K562 (cell line): ENCODE results near the gene PDGFC. TPM values are rescaled to one million over a fixed set of nuclear protein-coding genes. Genes with fewer than 3 reads are reported as not detected.

Experiments used
- ATAC-seq: fragments of 200-7000 bp; cut with Tn5 transposase; 3 replicates; pipeline ENCODE4 v1.9.1; 2020; ENCODE audit warnings: moderate library complexity
- BruUV-seq: library from RNA; stranded (reverse); fragments of 400-500 nt; replicated peaks from 2 replicates; lab custom pipeline; 2021; lab: Mats Ljungman, UMichigan
- CTCF ChIA-PET: fragments of 300-600 bp; formaldehyde crosslinking; extraction: SDS; loops from one replicate; lab custom pipeline; 2021; ENCODE audit warnings: low intra/inter-chr PET ratio; lab: Yijun Ruan, JAX
- POLR2A ChIA-PET: fragments of 300-600, 350-650 bp; sonication (Branson Sonifier 250); formaldehyde crosslinking; extraction: SDS; loops from one replicate; lab custom pipeline; 2021; ENCODE audit warnings: antibody characterized with exemption, inconsistent platforms; lab: Yijun Ruan, JAX
- DNase-seq, 4 experiments: peaks; one replicate each; pipeline versions ENCODE4 v3.0.0 to v3.0.0-alpha.2; 2011 to 2018; ENCODE audit warnings: low spot score in 3 of 4, mixed read lengths in 3 of 4; ENCODE audit errors: extremely low read depth in 1 of 4
- FAIRE-seq: peaks from 2 replicates; lab custom pipeline; 2011; peaks lifted over from hg19 to GRCh38; lab: Jason Lieb, UNC
- H2AFZ ChIP-seq: 2 replicates; pipeline ENCODE4 v1.6.0; 2011; ENCODE audit warnings: low read depth, low read length, control low read depth, inconsistent platforms
- H3K27ac ChIP-seq: fragments of 200-600 bp; 3 replicates; pipeline ENCODE4 v1.8.0; 2011; ENCODE audit warnings: low read depth, mild to moderate bottlenecking, control low read depth, inconsistent platforms, low read length, moderate library complexity, mixed read lengths; ENCODE audit errors: extremely low read depth
- H3K27me3 ChIP-seq, 2 experiments: fragments of 300-600 bp in 1 of 2; 2 replicates in 1 of 2; 3 replicates in 1 of 2; pipeline versions ENCODE4 v1.6.0 to v1.8.0; 2011; ENCODE audit warnings: inconsistent platforms in 2 of 2, low read length in 2 of 2, mild to moderate bottlenecking in 1 of 2, mixed read lengths in 1 of 2, moderate library complexity in 1 of 2; ENCODE audit not compliant: control insufficient read depth in 2 of 2, insufficient read depth in 2 of 2
- H3K36me3 ChIP-seq: fragments of 300-600 bp; 3 replicates; pipeline ENCODE4 v1.8.0; 2011; ENCODE audit warnings: mild to moderate bottlenecking, low read length, inconsistent platforms; ENCODE audit not compliant: control insufficient read depth, insufficient read depth
- H3K4me1 ChIP-seq, 2 experiments: fragments of 200-600 bp in 1 of 2; replicated peaks in 1 of 2; 2 replicates in 1 of 2; 3 replicates in 1 of 2; pipeline versions ENCODE4 v1.5.1 to v1.8.0; 2011; ENCODE audit warnings: inconsistent platforms in 2 of 2, low read length in 2 of 2, mild to moderate bottlenecking in 1 of 2, mixed read lengths in 1 of 2, moderate library complexity in 1 of 2; ENCODE audit not compliant: control insufficient read depth in 2 of 2, insufficient read depth in 2 of 2
- H3K4me2 ChIP-seq: 2 replicates; pipeline ENCODE4 v1.6.1; 2011; ENCODE audit warnings: low read length, control low read depth, inconsistent platforms, mixed read lengths; ENCODE audit not compliant: insufficient read depth
- H3K4me3 ChIP-seq: fragments of 200-600 bp; sonication (generic), shearing (Covaris generic); 2 replicates; pipeline ENCODE4 v1.5.1; 2016; ENCODE audit warnings: control low read depth, inconsistent platforms
- H3K79me2 ChIP-seq: fragments of 200-600 bp; 3 replicates; pipeline ENCODE4 v1.8.0; 2011; ENCODE audit warnings: low read length, inconsistent platforms; ENCODE audit not compliant: control insufficient read depth, insufficient read depth
- H3K9ac ChIP-seq, 2 experiments: 2 replicates each; pipeline versions ENCODE4 v1.6.0 to v1.6.1; 2011; ENCODE audit warnings: low read depth in 2 of 2, low read length in 2 of 2, control low read depth in 1 of 2, inconsistent platforms in 1 of 2, mild to moderate bottlenecking in 1 of 2, mixed read lengths in 1 of 2; ENCODE audit not compliant: insufficient read depth in 1 of 2
- H3K9me1 ChIP-seq: one replicate; pipeline ENCODE4 v1.6.0; 2011; ENCODE audit warnings: inconsistent platforms, mild to moderate bottlenecking, low read length, moderate library complexity; ENCODE audit not compliant: control insufficient read depth, insufficient read depth
- H3K9me3 ChIP-seq: replicated peaks from 2 replicates; pipeline ENCODE4 v1.5.1; 2011; ENCODE audit warnings: low read depth, low read length, inconsistent platforms; ENCODE audit not compliant: control insufficient read depth, insufficient read depth
- H4K20me1 ChIP-seq: replicated peaks from 2 replicates; pipeline ENCODE4 v1.6.1; 2011; ENCODE audit warnings: low read length, inconsistent platforms, mixed read lengths; ENCODE audit not compliant: control insufficient read depth, insufficient read depth
- FOS ChIP-seq: IDR thresholded peaks from 3 replicates; pipeline ENCODE4 v1.6.1; 2011; ENCODE audit not compliant: insufficient read length; ENCODE audit errors: extremely low read depth
- KAT7 ChIP-seq: sonication (generic); formaldehyde crosslinking; IDR thresholded peaks from 2 replicates; pipeline ENCODE4 v1.8.0; 2022; ENCODE audit warnings: missing genetic modification reagents, mild to moderate bottlenecking, borderline replicate concordance
- STAT5B ChIP-seq: fragments of 250-450 bp; sonication (Bioruptor Pico); IDR thresholded peaks from 2 replicates; pipeline ENCODE4 v1.8.0; 2021; ENCODE audit warnings: mild to moderate bottlenecking, inconsistent platforms
- ZBTB17 ChIP-seq: fragments of 450-650 bp; formaldehyde crosslinking; IDR thresholded peaks from 2 replicates; pipeline ENCODE4 v1.4.0; 2020; ENCODE audit warnings: mild to moderate bottlenecking
- ZNF431 ChIP-seq: sonication (generic); formaldehyde crosslinking; IDR thresholded peaks from 2 replicates; pipeline ENCODE4 v1.8.0; 2022; ENCODE audit warnings: mild to moderate bottlenecking, missing genetic modification reagents
- WGBS: fragments of 100-300 bp; shearing (Covaris generic); methylation state at CpG from one replicate; pipeline ENCODE4 v1.1.6; 2016; ENCODE audit warnings: low coverage, mixed read lengths; ENCODE audit not compliant: insufficient coverage; ENCODE audit errors: missing lambda C conversion rate; 5-methylcytosine and 5-hydroxymethylcytosine counted together
- in situ Hi-C: fragments of 300-500 bp; cut with MboI; formaldehyde crosslinking; loops from 4 replicates; pipeline ENCODE4 v1.15.0; 2018; ENCODE audit warnings: inconsistent platforms, mixed read lengths
- intact Hi-C: fragments of 100-400 bp; cut with micrococcal nuclease; formaldehyde crosslinking; loops from 2 replicates; pipeline ENCODE4 v1.14.2; 2022
- polyA plus RNA-seq, 8 experiments: library from polyadenylated mRNA; depleted of rRNA in 4 of 8; stranded (reverse) in 5 of 8; unstranded in 3 of 8; fragments of >200 nt; fragmentation: Nextera tagmentation in 2 of 8; fragmentation: Illumina TruSeq in 1 of 8; extraction: Ambion mirVana in 2 of 8; extraction: Trizol in 1 of 8; gene quantifications; 2 replicates each; pipeline versions ENCODE4 v1.2.1 to v1.2.3, GENCODE V29; 2011 to 2014; ENCODE audit warnings: inconsistent platforms in 1 of 8, missing spikeins in 1 of 8
- total RNA-seq, 7 experiments: library from RNA; depleted of rRNA in 6 of 7; stranded (reverse); fragments of >200 nt in 6 of 7; fragmentation: Illumina TruSeq in 2 of 7; extraction: Trizol in 2 of 7; gene quantifications; 2 replicates each; pipeline versions ENCODE4 v1.2.1 to v1.2.3, GENCODE V29; 2011 to 2021; ENCODE audit warnings: low replicate concordance in 1 of 7
- TF ChIP-seq, protein P1 (sequence below), 2 experiments: fragments of 450-650 bp; conservative IDR thresholded peaks; 2 replicates each; pipeline ENCODE4 v1.6.1; 2017; ENCODE audit warnings: mild to moderate bottlenecking in 2 of 2, moderate library complexity in 2 of 2

PDGFC gene
- total and polyA plus RNA-seq, 9 of the 15 experiments (the other 6 are each of a cell fraction or from before 2014, with no cell fraction given): not detected

DNA sequence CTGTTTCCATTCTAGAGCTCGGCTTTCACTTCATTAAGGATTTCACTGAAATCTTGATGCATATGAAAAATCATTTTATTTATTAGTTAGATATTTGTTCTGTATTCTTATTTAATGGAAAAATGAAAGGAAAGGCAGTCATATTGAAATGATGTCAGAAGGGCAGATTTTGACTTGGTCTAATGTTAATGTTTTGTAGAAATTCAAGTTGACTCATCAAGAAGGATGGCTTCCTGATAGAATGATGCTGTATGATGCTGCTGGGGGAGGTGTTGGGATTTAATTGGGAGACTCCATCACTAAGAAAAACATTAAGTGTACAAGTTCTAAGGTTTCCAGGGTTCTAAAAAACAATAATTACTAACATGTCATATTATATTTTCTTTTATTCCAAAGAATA is 204.8 kb downstream of the PDGFC start:
- Histone ChIP-seq H3K9me1 (no peaks in the 10 kb centered on the region), H3K79me2 (no peaks in the 10 kb centered on the region), H4K20me1 (no peaks in the 10 kb centered on the region), H3K9ac (no peak overlapping the region), H3K4me1 (no peaks in the 10 kb centered on the region), H3K4me3 (no peak overlapping the region), H2AFZ (no peak overlapping the region), H3K27me3 (no peaks in the 10 kb centered on the region), H3K4me2 (no peak overlapping the region), H3K9me3 (no peaks in the 10 kb centered on the region; the same call in 1 of the 2 replicates), H3K36me3 (no peaks in the 10 kb centered on the region), H3K27ac (no peak overlapping the region)
- no peak for ATAC-seq
- TF ChIP-seq STAT5B (CRISPR knock-in tag) (no peak), ZNF431 (CRISPR knock-in tag) (no peak), KAT7 (CRISPR knock-in tag) (no peak), ZBTB17 (CRISPR knock-in tag) (no peak), FOS (no peak)
- TF ChIP-seq, protein P1, sequence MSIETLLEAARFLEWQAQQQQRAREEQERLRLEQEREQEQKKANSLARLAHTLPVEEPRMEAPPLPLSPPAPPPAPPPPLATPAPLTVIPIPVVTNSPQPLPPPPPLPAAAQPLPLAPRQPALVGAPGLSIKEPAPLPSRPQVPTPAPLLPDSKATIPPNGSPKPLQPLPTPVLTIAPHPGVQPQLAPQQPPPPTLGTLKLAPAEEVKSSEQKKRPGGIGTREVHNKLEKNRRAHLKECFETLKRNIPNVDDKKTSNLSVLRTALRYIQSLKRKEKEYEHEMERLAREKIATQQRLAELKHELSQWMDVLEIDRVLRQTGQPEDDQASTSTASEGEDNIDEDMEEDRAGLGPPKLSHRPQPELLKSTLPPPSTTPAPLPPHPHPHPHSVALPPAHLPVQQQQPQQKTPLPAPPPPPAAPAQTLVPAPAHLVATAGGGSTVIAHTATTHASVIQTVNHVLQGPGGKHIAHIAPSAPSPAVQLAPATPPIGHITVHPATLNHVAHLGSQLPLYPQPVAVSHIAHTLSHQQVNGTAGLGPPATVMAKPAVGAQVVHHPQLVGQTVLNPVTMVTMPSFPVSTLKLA (conservative IDR thresholded peaks at IDR 0.05): no peak
- no peak for DNase-seq
- CTCF ChIA-PET: no interaction called here
- POLR2A ChIA-PET: no interaction called here
- intact Hi-C loops: no loop called here
- no TSS peak for BruUV-seq
- 0% methylated on average over 1 of the region's 1 CpG for WGBS
- FAIRE-seq: no peak
- in situ Hi-C loops: no loop called here
